A673 (cell line): ENCODE measurements around the gene KEAP1. TPM values are rescaled to one million over a fixed set of nuclear protein-coding genes. Genes with fewer than 3 reads are reported as not detected.
"Not testable (repeated sequence)": the region's sequence is repeated elsewhere in the genome, so short reads cannot be mapped to it uniquely, and the experiment has no call there.

Source experiments
- Bru-seq: library from RNA; stranded (reverse); fragments of 400-500 nt; gene quantifications from one replicate; lab custom pipeline; 2021; lab: Mats Ljungman, UMichigan
- BruChase-seq, 2 experiments: library from RNA; stranded (reverse); fragments of 400-500 nt; gene quantifications; one replicate each; lab custom pipeline; 2021; lab: Mats Ljungman, UMichigan
- BruUV-seq: library from RNA; stranded (reverse); fragments of 400-500 nt; replicated peaks from 2 replicates; lab custom pipeline; 2021; lab: Mats Ljungman, UMichigan
- CTCF ChIA-PET: fragments of 300-600 bp; sonication (Branson Sonifier 250); formaldehyde crosslinking; loops from one replicate; lab custom pipeline; 2022; ENCODE audit warnings: antibody characterized with exemption; lab: Charles Lee
- POLR2A ChIA-PET: fragments of 300-600 bp; sonication (Branson Sonifier 250); formaldehyde crosslinking; loops from one replicate; lab custom pipeline; 2022; ENCODE audit warnings: antibody characterized with exemption; ENCODE audit not compliant: low non-redundant PET; lab: Charles Lee
- DNase-seq: peaks from one replicate; pipeline ENCODE4 v3.0.0-alpha.2; 2015; ENCODE audit warnings: low spot score
- H3K27ac ChIP-seq: fragments of 200-600 bp; sonication (generic); 2 replicates; pipeline ENCODE4 v1.5.1; 2016; ENCODE audit warnings: mixed run types, low read depth, mild to moderate bottlenecking, mixed read lengths, antibody characterized with exemption, low read length; ENCODE audit not compliant: poor library complexity, severe bottlenecking
- H3K27me3 ChIP-seq: fragments of 200-600 bp; sonication (generic); replicated peaks from 2 replicates; pipeline ENCODE4 v1.6.1; 2017; ENCODE audit warnings: mixed run types, low read depth, mild to moderate bottlenecking, mixed read lengths, antibody characterized with exemption, low read length; ENCODE audit not compliant: insufficient read depth, poor library complexity
- H3K36me3 ChIP-seq: fragments of 200-600 bp; sonication (generic); 2 replicates; pipeline ENCODE4 v1.6.1; 2016; ENCODE audit warnings: mixed run types, mild to moderate bottlenecking, mixed read lengths, antibody characterized with exemption, low read length; ENCODE audit not compliant: insufficient read depth, poor library complexity, severe bottlenecking
- H3K4me1 ChIP-seq: fragments of 200-600 bp; sonication (generic); 2 replicates; pipeline ENCODE4 v1.6.1; 2017; ENCODE audit warnings: mixed run types, mild to moderate bottlenecking, mixed read lengths, antibody characterized with exemption, low read length; ENCODE audit not compliant: insufficient read depth, poor library complexity, severe bottlenecking
- H3K4me3 ChIP-seq: fragments of 200-600 bp; sonication (generic); 2 replicates; pipeline ENCODE4 v1.5.1; 2016; ENCODE audit warnings: low read depth, mixed run types, mild to moderate bottlenecking, mixed read lengths, low read length; ENCODE audit not compliant: poor library complexity, severe bottlenecking
- H3K9me3 ChIP-seq: fragments of 200-600 bp; sonication (generic); 2 replicates; pipeline ENCODE4 v1.6.1; 2016; ENCODE audit warnings: mixed run types, low read depth, mild to moderate bottlenecking, mixed read lengths, antibody characterized with exemption, low read length; ENCODE audit not compliant: poor library complexity, severe bottlenecking
- EZH2 ChIP-seq: fragments of 200-600 bp; sonication (generic); IDR thresholded peaks from 2 replicates; pipeline ENCODE4 v1.6.1; 2017; ENCODE audit warnings: borderline replicate concordance, low read depth, mild to moderate bottlenecking, mixed read lengths, antibody characterized with exemption, low read length; ENCODE audit not compliant: poor library complexity, severe bottlenecking
- intact Hi-C: fragments of 100-400 bp; cut with micrococcal nuclease; formaldehyde crosslinking; loops from one replicate; pipeline ENCODE4 v1.10.0; 2022; ENCODE audit not compliant: unreplicated experiment
- long read RNA-seq: library from polyadenylated mRNA; stranded (forward); transcript quantifications from one replicate; pipeline ENCODE4 v2.0.0, GENCODE V29; 2022
- total RNA-seq: library from RNA; stranded (reverse); gene quantifications from 2 replicates; pipeline ENCODE4 v1.2.3, GENCODE V29; 2021
- TF ChIP-seq, protein P1 (sequence below): fragments of 300-800, 200-600 bp; sonication (generic); conservative IDR thresholded peaks from 2 replicates; pipeline ENCODE4 v1.5.1; 2017; ENCODE audit warnings: low read depth, mild to moderate bottlenecking, antibody characterized with exemption, low read length, moderate library complexity, mixed read lengths

Gene KEAP1
- total RNA-seq (112 TPM in 2 replicates), Bru-seq, nascent RNA (percentile 68 among the genes with signal in this experiment), BruChase-seq, experiment 1, labeled RNA remaining after a 2-hour chase (percentile 68 among the genes with signal in this experiment), BruChase-seq, experiment 2, labeled RNA remaining after a 6-hour chase (percentile 83 among the genes with signal in this experiment)
- long read RNA-seq, transcript KEAP1-202 (6 exons, 2,648 nt), result major isoform, 179 of 267 reads
- long read RNA-seq, transcript KEAP1-201 (6 exons, 2,955 nt), result minor isoform, 6 of 267 reads
- long read RNA-seq, partial matches to known transcripts, result 58 of 267 reads
- long read RNA-seq, other reads (novel, unspliced or antisense), result 23 of 267 reads

DNA sequence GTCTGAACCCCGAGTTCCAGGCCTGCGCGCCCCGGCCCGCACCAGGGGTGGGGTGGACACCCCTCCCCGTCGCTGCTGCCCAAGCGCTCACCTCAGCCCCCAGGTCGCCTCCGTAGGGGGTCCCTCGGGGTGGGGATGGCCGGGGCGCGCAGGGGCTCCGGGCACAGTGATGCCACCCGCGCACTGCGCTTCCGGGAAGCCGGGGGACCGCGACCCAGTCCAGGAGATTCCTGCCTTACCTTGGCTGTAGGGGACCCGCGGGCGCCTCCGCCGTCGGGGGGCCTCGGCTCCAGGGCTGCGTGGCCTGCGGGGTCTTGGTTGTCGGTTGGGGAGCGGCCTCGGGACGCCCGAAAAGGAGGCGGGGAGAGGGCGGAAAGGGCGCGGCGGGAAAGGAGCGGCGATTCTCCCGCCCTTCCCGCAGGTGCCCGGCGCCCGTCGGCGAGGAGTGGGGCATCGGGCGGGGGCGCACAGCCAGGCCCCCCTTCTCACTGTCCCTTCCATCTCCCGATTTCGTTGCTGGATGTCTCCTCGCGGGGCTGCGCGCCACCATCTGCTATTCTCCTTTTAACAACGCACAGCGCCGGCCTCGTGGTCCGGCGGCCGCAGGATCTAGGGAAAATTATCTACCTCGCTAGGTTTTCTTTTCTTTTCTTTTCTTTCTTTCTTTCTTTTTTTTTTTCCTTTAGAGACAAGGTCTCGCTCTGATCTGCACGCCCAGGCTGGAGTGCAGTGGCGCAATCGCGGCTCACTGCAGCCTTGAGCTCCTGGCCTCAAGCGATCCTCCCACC lies at the start of gene KEAP1:
Gene KEAP1 (minus strand): TSS at position 355 of the 788 bp plus-strand sequence. CDS start 3,323 bp downstream, outside the sequence.
- Histone ChIP-seq H3K4me1 (no peaks in the 10 kb centered on the region), H3K4me3 (peak within 1 kb of the TSS; percentile 90), H3K9me3 (no peaks in the 10 kb centered on the region), H3K27ac (peak within 1 kb of the TSS; percentile 99), H3K36me3 (peaks cover 23% of the 10 kb centered on the region), H3K27me3 (no peaks in the 10 kb centered on the region)
- POLR2A ChIA-PET, result interaction anchor here (0.7 kb wide), 1 partner anchor 251 kb away, joined by 6 read pairs; the partner anchor contains the start of gene MRPL4
- DNase-seq, result no peak
- CTCF ChIA-PET, result interaction anchor here (0.6 kb wide), 1 partner anchor 33 kb away, joined by 6 read pairs; no protein-coding TSS in a partner anchor
- BruUV-seq, result TSS peak; percentile 85
- intact Hi-C loops, result loop anchor here (5.0 kb wide), 1 partner anchor 64 kb away; the partner anchor contains the start of genes CDKN2D and KRI1
- TF ChIP-seq, protein P1, sequence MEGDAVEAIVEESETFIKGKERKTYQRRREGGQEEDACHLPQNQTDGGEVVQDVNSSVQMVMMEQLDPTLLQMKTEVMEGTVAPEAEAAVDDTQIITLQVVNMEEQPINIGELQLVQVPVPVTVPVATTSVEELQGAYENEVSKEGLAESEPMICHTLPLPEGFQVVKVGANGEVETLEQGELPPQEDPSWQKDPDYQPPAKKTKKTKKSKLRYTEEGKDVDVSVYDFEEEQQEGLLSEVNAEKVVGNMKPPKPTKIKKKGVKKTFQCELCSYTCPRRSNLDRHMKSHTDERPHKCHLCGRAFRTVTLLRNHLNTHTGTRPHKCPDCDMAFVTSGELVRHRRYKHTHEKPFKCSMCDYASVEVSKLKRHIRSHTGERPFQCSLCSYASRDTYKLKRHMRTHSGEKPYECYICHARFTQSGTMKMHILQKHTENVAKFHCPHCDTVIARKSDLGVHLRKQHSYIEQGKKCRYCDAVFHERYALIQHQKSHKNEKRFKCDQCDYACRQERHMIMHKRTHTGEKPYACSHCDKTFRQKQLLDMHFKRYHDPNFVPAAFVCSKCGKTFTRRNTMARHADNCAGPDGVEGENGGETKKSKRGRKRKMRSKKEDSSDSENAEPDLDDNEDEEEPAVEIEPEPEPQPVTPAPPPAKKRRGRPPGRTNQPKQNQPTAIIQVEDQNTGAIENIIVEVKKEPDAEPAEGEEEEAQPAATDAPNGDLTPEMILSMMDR, result no peak
- TF ChIP-seq EZH2, result no peak

DNA sequence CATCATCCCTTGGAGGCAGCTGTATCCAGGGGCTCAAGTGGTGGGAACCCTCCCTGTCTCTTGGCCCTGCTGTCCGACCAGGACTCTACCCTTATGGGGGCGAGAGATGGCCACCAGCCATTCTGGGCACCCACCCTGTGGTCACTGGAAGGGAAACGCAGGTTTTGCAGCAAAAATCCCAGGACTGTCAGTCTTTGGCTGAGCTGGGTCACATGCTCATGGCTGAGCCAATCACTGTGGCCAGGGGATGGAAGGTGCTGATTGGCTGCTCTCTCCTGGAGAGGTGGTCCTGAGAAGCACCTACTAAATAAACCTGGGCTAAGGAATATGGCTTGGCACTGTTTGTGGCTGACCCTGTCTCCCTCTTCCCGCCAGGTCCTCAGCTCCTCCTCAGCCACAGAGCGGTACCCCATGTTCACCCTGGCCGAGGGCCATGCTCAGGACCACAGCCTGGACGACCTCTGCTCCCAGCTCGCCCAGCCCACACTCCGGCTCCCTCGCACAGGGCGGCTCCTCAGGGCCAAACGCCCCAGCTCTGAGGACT lies 49.4 kb upstream of the KEAP1 start:
- Histone ChIP-seq H3K36me3 (peaks cover 71% of the 10 kb centered on the region), H3K4me1 (no peaks in the 10 kb centered on the region), H3K4me3 (no peak overlapping the region), H3K27me3 (no peaks in the 10 kb centered on the region), H3K27ac (no peak overlapping the region), H3K9me3 (no peaks in the 10 kb centered on the region)
- intact Hi-C loops, result no loop called here
- TF ChIP-seq, protein P1, result no peak
- TF ChIP-seq EZH2, result no peak
- ChIA-PET CTCF (interaction anchor here (0.6 to 0.7 kb wide), 2 partner anchors 125 to 313 kb away, joined by 3 to 13 read pairs; no protein-coding TSS in a partner anchor), POLR2A (no interaction called here)
- BruUV-seq, result no TSS peak
- peak; percentile 60 for DNase-seq

DNA sequence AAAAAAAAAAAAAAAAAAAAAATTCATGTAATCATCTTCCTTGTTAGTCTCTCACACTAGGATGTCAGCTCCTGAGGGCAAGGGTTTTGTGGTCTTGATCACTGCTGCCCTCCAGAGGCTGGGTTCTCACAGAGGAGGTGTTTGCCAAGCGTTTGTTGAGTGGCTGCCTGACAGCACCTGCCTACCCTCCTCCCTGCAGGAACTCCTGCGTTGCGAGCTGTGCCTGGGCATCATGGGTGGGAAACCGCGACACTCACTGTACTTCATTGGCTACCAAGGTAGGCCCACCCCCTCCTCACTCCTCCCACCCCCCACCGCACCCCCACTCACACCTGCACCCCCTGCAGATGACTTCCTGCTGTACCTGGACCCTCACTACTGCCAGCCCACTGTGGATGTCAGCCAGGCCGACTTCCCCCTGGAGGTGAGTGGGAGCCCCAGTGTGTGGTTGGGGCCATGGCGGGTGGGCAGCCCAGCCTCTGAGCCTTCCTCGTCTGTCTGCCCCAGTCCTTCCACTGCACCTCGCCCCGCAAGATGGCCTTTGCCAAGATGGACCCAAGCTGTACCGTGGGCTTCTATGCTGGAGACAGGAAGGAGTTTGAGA lies 48.6 kb upstream of the KEAP1 start:
- intact Hi-C loops, result no loop called here
- peaks cover 69% of the 10 kb centered on the region for H3K36me3 ChIP-seq
- no peaks in the 10 kb centered on the region for H3K27me3 ChIP-seq
- ChIA-PET CTCF (interaction anchor here (0.5 to 0.7 kb wide), 4 partner anchors 30 to 385 kb away, joined by 3 to 11 read pairs (median 5); no protein-coding TSS in a partner anchor), POLR2A (no interaction called here)
- H3K4me1 ChIP-seq, result no peaks in the 10 kb centered on the region
- no peak for TF ChIP-seq EZH2
- TF ChIP-seq, protein P1, result no peak
- H3K4me3 ChIP-seq, result no peak overlapping the region
- no peak overlapping the region for H3K27ac ChIP-seq
- peak; percentile 61 for DNase-seq
- no peaks in the 10 kb centered on the region for H3K9me3 ChIP-seq
- BruUV-seq, result no TSS peak

DNA sequence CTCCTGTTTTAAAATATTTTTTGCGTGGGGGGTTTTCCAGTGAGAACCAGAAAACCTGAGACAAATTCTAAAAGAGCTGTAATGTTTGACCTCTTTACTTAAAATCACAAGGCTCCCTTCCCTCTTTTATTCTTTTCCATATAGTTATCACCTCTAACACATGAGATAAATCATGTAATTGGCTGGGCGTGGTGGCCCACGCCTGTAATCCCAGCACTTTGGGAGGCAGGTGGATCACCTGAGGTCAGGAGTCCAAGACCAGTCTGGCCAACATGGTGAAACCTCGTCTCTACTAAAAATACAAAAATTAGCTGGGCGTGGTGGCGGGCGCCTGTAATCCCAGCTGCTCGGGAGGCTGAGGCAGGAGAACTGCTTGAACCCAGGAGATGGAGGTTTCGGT lies 47.9 kb upstream of the KEAP1 start:
- H3K27ac ChIP-seq, DNase-seq, H3K9me3 ChIP-seq, intact Hi-C loops, H3K27me3 ChIP-seq, BruUV-seq, H3K4me1 ChIP-seq, H3K4me3 ChIP-seq: not testable (repeated sequence)
- peaks cover 64% of the 10 kb centered on the region for H3K36me3 ChIP-seq
- CTCF ChIA-PET, result interaction anchor here (0.5 to 0.7 kb wide), 2 partner anchors 76 to 126 kb away, joined by 3 to 11 read pairs; no protein-coding TSS in a partner anchor
- POLR2A ChIA-PET, result interaction anchor here (0.7 kb wide), 1 partner anchor 8 kb away, joined by 3 read pairs; no protein-coding TSS in a partner anchor
